A204.1 (cell line): ENCODE measurements around the gene COL20A1.

Experiments used
- FAIRE-seq: peaks from 2 replicates; lab custom pipeline; 2012; peaks lifted over from hg19 to GRCh38; lab: Jason Lieb, UNC

The COL20A1 gene

GRCh38 chr20:63278661-63279060 lies 14.3 kb upstream of the COL20A1 start:
- FAIRE-seq, result no peak

DNA sequence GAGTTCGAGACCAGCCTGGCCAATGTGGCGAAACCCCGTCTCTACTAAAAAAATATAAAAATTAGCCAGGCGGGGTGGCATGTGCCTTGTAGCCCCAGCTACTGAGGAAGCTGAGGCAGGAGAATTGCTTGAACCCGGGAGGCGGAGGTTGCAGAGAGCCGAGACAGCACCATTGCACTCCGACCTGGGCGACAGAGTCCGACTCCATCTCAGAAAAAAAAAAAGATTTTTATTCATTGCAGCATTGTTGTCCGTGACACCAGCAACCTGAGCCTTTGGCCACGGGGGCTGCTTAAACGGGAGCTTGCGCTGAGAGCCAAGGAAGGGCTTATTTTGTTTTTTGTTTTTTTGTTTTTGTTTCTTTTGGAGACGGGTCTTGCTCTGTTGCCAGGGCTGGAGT lies 13.1 kb upstream of the COL20A1 start:
- FAIRE-seq, result no peak

DNA sequence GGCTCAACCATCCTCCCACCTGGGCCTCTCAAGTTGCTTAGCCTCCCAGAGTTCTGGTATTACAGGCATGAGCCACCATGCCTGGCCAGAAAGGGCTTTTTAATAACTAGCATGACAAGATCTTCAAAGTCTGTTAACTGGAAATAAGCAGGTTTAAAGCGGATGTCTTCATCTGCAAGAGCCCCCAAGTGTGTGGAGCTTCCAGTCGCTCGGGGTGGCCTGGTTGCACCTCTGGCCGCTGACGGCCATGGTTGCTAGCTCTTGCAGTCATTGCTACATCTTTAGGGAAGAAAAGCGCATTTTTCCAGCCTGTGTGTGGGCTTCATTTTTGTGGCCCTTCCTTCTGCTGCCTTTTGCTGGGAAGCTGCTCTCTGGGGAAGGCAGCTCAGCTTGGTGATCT lies 12.6 kb upstream of the COL20A1 start:
- FAIRE-seq, result no peak

DNA sequence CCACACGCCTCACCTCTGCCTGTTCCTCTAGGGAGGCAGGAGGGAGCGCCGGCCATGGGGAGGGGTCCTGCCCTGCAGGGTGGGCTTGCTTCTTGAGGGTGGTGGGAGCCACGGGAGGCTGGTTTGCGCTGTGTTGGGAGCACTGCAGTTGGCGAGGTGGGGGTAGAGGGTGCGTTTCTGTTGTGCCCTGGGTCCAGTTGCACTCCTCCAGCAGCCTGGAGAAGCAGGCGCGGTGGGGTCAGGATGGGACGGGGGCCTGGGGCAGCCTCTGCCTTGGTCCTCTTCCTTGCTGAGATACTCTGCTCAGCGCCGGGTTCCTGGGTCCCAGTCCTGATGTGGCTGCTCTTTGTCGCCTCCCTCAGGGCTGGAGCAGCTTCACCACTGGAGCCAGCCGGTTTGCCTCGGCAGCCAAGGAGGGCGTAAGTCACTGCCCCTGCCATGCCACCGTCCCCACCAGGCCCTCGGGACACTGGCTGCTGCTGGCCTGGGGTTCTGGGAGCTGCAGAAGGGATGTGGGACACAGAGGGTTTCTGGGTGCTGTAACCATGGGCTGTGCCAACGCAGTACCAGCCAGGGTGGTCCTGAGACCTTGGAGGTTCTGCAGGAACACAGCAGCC lies 11.9 kb upstream of the COL20A1 start:
- no peak for FAIRE-seq

DNA sequence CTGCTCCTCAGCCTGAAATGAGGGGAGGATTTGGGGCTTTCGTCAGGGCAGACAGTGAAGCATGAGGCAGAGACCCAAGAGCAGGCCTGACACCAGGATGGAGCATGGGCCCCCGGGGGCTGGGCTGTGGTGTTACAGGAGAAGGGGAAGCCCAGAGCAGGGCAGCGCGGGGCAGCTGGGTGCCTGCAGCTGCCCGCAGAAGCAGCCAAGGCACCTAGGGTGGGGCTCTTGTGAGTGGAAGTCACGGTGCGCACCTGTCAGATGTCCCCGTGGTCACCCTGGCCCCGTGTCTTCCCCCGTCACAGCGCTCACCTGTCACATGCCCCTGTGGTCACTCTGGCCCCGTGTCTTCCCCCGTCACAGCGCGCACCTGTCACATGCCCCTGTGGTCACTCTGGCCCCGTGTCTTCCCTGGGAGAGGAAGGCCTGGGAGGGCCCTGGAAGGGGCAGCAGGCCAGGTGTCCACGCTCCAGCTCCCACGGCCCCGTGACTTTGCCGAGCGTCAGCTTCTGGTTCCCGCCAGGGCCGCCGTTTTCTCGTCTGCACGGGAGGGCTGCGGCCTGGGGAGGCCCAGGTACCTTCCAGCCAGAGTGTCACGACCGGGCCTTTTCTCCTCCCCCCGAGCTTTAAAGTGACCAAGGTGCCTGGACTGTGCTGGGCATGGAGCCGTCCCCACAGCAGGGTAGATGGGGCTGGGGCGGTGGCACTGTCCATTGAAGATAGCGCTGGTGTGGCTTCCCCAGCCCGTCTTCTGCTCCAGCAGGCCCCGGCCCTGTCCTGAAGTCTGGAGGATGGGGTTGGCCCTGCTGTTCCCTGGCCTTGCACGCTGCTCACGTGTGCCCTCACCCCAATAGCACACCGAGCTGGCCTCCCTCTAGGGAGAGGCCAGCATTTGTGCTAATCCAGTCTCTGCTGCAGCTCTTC lies 11.0 kb upstream of the COL20A1 start:
- FAIRE-seq, result no peak

GRCh38 chr20:63282946-63283345 lies 10.0 kb upstream of the COL20A1 start:
- FAIRE-seq, result no peak

- no peak for FAIRE-seq
These were observed 9.4 kb upstream of the COL20A1 start for GRCh38 chr20:63283397-63284082.

GRCh38 chr20:63284083-63284440 lies 8.9 kb upstream of the COL20A1 start:
- FAIRE-seq, result no peak

DNA sequence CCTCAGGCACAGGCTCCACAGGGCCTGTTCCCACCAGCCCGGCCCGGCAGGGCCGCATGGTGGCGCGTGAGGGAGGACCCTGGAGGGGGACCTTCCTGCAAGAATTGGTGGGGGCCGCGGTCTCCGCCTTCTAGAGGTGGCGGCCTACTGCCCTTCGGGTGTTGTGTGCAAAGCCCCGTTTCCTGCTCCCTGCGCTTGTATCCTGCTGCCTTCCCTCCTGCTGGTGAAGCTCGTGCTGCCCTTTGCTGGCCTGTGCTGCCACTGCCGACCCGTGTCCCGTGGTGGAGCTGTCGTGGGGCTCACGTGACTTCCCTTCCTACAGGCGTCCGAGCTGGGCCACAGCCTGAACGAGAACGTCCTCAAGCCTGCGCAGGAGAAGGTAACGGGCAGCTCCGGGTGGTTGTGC lies 8.4 kb upstream of the COL20A1 start:
- FAIRE-seq, result no peak

GRCh38 chr20:63284981-63285524 lies 7.9 kb upstream of the COL20A1 start:
- FAIRE-seq, result no peak

DNA sequence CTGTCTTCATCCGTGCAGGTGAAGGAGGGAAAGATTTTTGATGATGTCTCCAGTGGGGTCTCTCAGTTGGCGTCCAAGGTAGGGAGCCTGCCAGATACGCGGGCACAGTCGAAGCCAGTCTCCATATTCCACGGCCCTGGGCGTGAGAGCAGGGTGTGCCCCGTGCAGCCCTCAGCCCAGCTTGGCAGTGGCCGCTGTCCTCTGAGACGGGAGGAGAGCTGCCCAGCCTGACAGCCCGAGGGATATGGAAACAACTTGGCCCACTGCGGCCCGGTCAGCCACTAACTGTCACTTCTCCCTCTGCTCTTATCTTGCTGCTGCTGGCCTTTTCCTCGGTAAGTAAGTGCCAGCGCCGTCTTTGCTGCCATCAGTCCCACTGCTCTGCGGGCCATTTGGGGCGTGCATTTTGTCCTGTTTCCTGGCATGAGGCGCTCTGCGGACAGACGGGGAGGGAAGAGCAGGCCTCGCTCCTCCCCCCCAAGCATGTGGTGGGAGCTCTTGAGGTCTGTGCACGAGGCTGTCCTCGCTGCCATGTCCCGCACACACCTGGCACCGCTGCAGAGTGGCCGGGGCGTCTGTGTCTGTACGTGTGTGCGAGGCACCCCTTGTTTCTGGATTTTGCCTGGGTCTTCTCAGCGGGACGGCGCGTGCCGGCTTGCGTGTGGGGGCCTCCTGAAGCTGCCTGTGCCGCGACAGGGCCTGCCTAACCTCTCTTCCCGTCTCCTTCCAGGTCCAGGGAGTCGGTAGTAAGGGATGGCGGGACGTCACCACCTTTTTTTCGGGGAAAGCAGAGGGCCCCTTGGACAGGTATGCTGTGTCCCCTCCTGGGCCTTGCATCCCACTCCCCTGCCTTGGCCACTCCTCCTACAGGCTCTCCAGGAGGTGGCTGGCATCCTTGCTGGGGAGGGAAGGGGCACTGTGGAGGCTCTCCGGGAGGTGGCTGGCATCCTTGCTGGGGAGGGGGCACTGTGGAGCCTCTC lies 7.1 kb upstream of the COL20A1 start:
- FAIRE-seq, result no peak

- FAIRE-seq, result no peak
These were observed 5.9 kb upstream of the COL20A1 start for GRCh38 chr20:63286781-63287696.

GRCh38 chr20:63287697-63288580 lies 5.0 kb upstream of the COL20A1 start:
- no peak for FAIRE-seq

- FAIRE-seq, result no peak
These were observed 4.3 kb upstream of the COL20A1 start for GRCh38 chr20:63288581-63289251.

DNA sequence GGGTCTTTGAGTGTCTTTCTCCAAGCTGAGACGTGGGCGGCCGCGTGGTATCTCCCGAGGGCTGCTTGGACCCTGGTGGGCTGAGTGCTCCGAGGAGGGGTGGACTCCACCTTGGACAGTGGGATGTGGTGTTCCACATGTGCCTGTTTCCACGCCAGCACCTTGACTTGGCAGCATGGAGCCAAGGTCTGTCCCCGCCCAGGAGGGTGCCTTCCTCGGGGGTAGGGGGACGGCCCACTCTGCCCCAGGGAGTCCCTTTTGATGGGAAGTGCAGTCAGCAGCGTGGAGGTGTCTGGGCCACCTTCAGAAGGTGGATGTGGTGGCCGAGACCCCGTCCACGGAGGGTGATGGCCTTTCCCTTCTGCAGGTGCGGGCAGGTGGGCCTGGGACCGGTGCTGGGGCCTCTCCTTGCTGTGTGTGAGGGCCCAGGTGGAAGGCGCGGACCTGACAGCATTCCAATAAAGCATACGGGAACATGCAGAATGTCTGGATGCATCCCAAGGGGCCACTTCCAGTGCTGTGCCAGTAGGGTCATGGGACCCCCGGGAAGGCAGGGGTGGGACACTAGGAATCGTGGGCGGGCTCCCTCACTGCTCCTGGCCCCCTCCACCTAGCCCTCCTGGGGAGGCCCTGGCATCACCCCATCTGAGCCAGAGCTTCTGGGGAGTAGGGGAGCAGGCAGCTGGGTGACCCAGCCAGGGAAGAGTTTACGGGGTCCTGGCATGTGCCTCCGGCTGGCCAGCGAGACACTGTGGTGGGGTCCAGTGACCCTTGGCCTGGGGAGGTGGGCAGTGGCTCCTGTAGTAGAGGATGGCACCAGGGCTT lies 3.5 kb upstream of the COL20A1 start:
- FAIRE-seq, result no peak

GRCh38 chr20:63290136-63290676 lies 2.8 kb upstream of the COL20A1 start:
- FAIRE-seq, result no peak

DNA sequence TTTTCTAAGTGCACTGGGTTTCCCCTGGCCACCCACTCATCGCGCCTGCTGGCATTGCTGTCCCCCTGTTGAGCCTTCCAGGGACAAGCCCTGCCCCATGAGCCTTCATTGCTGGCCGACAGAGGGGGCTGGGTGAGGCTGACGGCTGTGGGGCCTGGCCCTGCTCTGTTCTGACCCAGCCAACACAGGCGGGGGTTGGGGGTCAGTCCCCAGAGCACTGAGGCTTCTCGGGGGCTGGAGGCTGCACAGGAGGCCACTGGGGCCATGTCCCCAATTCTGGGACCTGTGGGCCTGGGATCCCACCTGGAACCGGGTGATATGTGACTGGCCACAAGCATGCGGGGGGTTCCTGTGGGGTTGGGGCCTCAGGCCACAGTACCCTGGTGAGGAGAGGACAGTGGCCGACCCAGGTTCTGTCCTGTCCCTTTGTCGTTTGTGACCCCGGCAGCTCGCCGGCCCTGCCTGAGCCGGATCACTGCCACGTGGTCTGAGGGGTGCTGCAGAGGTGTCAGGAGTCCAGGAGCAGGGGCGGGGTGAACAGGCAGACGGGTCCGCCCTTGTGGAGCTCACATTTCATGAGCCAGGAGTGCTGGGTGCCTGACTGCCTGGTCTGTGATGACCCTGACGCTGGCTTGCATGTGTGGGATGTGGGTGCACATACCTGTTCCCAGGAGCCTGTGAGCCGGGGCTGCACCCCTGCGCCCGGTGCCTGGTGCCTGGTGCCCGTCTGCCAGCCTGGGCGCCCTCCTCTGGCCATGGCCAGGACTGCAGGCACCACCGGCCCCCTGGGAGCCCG lies 2.1 kb upstream of the COL20A1 start:
- FAIRE-seq, result no peak
